AML-193 (cell line): Measurements from ENCODE around the gene GDF15.

Experiments
- DNase-seq, 2 experiments: peaks; one replicate each; lab custom pipeline; 2025; lab: John Stamatoyannopoulos, UW

The GDF15 gene

DNA sequence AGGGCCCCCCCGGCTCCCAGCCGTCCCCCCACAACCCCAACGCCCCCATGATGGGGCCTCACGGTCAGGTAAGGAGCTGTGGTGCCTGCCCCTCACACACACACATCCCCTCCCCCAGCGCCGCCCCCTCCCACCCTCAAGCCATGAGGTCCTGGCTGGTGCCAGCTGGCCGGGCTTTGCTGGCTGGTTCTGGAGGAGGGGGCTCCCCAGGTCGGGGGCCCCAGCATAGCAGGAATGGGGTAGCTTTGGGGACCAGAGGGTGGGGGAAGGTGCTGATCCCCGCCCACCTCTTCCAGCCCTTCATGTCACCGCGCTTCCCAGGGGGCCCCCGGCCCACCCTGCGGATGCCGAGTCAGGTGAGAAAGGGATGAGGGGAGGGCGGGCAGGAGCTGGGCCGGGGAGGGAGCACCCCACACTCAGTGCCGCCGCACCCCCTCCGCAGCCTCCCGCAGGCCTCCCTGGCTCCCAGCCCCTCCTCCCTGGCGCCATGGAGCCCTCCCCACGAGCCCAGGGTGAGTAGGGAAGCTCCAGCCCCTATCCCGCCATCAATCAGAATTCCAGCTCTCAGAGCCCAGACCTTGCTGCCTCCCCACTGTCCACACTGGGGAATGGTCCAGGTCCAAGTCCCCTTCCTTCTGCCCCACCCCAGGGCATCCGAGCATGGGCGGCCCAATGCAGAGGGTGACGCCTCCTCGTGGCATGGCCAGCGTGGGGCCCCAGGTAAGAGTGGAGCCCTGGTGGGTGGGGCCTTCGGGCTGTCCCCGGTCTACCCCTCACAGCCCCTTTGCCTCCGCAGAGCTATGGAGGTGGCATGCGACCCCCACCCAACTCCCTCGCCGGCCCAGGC, 45.6 kb downstream of the GDF15 start:
- no peak for DNase-seq

DNA sequence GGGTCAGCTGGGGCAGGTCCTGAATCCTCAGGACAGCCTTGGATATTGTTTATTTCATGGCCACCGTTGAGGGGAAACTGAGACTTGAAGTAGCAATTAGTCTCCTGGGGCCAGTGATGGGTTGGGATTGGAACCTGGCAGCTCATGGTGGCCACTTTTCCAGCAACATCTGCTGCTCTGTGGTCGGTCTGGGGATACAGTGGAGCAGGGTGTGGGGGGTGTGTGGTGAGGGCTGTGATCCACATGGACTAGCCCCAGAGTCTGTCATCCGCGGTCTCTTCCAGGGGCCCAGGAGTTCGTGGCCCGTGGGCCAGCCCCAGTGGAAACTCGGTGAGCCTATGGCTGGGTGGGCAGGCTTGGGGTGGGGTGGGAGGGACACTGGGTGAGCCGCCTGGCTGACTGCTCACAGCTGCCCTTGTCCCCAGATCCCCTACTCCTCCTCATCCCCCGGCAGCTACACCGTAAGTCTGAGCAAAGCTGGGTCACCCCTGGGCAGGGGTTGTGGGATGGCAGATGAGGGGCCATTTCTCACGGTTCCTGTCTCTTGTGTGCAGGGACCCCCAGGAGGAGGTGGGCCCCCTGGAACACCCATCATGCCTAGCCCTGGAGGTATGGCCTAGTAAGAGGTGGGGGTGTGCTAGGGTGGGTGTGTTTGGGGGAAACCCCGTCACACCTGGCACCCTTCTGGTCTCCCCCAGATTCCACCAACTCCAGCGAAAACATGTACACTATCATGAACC, 46.5 kb downstream of the GDF15 start:
- DNase-seq: no peak

DNA sequence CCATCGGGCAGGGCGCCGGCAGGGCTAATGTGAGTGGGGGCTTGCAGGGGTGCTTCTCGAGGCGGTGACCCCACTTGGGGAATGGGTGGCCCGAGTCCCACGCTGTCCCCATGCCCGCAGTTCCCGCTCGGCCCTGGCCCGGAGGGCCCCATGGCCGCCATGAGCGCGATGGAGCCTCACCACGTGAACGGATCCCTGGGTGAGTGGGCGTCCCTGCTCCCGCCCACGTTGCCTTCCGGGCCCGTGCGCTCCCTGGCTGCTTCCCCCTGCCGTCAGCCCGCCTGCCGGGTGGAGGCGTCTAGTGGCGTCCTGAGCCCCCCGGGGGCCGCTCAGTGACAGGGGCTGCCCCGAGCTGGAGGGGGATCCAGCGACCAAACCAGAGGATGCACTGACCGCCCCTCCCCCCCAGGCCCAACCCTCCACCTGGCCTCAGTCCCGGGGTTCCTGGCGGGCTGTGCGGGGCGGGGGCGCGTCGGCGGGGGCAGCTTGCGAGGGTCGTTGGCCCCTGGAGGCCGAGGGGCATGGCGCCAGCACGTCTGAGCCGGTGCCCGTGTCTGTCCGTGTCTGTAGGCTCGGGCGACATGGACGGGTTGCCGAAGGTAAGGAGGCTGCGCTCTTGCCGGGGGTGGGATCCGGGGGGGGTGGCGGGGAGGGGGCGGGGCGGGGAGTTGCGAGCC, 47.2 kb downstream of the GDF15 start:
- no peak for DNase-seq

DNA sequence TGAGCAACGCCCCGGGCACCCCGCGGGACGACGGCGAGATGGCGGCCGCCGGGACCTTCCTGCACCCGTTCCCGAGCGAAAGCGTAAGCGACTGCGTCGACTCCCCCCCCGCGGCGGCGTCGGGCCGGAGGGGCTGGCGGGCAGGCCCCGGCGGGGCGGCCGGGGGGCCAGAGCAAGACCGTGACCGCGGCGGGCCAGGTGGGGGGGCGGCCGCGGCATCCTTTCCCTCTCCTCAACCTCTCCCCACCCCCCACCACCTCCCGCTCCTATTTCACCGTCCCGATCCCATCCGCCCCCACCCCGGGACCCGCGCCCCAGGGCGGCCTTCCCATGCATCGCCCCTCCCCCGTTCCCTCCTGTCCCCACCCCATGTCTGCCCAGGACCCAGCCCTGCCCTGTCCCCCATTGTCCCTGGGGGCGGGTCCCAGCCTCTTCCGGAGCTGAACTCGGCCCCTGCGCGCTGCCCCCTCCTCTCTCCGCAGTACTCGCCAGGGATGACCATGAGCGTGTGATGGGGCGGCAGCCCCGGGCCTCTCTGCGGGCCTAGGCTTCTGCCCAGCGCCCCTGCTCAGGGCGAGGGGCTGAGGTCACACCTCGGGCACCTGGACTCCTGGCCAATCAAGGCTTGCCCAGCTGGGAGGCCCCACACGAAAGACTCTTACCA, 47.9 kb downstream of the GDF15 start:
- no peak for DNase-seq

DNA sequence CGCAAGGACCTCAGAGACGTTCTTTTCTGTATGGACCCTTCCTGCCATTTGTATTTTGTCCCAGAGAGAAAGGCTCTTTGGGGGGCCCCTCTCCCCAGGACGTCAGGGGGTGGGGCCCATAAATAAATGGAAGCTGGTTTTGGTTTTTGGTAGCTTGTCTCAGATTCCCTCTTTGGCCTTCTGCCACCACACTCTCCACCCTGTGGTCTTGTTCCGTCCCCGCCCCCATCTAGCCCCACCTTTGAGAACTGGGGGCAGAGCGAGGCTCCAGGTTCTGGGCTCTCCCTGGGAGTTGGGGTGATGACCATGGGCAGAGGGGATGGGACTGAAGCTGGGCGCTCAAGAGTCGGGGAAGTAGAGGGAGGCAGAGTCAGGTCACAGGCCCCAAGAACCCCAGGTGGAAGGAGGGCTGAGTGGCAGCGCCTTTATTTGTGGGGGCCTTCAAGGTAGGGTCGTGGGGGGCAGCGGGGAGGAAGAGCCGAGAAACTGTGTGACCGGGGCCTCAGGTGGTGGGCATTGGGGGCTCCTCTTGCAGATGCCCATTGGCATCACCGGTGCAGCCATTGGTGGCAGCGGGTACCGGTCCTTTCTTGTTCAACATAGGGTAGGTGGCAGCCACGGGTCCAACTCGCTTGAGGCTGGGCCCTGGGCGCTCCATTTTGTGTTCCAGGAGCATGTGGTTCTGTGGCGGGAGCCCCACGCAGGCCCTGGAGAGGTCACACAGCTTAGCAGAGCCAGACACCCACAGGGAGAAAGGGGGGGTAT, 48.6 kb downstream of the GDF15 start:
- no peak for DNase-seq

DNA sequence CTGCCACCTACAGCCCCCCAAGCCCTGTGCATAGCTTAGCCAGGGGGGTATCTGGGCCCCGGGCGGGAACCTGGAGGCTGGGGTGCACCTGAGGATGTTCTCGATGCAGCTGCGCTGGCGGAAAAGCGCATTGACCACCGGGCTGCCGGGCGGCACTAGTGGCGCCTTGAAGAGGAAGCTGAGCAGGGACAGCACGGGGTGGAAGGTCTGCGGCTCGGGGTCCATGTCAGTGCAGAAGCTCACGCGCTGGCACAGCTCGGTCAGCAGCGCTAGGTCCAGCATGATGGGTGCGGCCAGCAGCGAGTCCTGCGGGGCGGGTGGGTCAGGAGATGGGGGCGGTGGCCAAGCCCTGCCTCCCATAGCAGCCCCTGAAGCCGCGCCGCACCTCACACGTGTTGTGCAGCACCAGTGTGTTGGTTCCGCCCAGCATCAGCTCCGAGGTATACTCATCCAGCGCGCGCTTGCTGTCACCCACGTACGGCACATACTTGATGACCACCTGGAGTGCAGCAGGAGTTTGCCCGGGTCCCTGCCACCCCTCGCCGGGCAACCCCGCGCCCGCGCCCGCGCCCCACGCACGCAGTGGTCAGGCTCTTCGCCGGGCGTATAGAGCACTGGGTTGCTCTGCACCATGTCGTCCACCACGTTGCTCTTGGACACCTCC, 49.4 kb downstream of the GDF15 start:
- no peak for DNase-seq

DNA sequence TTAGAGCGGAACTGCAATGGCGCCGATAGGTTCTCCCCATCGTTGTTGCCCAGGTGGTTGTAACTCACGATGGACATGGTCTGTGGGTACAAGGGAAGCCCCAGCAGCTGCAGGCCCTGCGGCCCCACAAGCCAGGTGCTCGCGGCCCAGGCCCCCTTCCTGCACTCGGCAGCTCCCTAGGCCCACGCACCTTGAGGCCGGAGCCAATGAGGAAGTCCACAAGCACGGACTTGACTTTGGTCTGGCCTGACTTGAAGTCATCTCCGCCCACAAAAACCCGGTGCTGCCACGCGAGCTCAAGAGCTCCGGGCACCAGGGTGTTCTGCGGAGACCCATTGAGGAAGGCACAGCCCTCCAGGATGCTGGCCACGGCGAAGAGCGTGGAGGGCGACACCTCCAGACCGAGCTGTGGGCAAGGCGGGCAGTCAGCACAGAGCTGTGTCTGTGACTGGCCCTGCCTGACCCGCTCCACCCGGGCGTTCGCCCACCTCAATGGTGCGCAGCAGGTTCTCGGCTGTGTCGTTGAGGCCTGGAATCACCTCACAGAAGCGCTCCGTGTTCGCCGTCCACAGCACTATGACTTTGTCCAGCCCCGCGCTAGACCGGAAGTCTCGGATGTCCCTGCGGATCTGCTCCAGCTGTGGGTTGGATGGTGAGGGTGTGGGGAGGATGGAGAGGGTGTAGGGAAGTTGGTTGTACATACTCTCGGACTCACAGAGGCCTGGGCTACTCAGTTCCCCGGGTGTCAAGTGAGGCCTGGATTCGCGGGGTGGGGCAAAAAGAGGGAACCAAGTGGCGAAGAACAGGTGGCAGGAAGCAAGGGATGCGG, 50.1 kb downstream of the GDF15 start:
- DNase-seq: no peak

DNA sequence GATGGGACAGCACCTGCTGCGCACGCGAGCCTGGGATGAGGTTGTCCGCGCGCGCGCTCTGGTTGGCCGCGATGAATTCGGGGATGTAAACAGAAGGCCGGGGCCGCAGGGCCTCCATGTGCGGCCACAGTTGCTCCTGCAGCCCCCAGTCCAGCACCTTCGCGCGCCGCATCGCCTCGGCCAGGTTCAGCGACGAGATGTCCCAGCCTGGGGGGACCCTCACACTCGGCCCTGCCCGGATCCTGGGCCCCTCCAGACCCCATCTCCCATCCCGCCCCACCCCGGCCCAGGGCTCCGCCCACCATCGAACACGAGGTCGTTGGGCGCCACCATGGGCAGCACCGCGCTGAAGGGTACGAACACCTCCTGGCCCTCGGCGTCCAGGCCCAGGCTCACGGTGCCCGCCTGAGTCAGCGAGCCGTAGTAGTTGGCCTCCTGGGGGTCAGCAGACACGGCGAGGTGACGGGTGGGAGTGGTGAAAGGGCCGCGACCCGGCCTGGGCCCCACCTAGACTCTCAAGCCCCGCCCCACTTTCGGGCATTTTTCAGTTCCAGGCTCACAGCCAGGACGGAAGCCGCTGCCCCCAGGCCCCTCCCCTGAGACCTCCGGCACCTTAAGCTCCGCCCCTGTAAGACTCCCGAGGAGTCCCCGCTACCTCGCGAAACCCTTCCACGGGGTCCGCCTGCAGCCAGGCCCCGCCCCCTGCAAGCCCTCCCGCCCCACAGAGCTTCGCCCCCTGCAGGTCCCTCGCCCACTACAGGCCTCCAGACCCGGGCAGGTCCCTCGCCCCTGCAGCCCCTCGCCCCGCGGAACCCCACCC, 50.9 kb downstream of the GDF15 start:
- DNase-seq: peak in 1 of 2 experiments; percentile 16

DNA sequence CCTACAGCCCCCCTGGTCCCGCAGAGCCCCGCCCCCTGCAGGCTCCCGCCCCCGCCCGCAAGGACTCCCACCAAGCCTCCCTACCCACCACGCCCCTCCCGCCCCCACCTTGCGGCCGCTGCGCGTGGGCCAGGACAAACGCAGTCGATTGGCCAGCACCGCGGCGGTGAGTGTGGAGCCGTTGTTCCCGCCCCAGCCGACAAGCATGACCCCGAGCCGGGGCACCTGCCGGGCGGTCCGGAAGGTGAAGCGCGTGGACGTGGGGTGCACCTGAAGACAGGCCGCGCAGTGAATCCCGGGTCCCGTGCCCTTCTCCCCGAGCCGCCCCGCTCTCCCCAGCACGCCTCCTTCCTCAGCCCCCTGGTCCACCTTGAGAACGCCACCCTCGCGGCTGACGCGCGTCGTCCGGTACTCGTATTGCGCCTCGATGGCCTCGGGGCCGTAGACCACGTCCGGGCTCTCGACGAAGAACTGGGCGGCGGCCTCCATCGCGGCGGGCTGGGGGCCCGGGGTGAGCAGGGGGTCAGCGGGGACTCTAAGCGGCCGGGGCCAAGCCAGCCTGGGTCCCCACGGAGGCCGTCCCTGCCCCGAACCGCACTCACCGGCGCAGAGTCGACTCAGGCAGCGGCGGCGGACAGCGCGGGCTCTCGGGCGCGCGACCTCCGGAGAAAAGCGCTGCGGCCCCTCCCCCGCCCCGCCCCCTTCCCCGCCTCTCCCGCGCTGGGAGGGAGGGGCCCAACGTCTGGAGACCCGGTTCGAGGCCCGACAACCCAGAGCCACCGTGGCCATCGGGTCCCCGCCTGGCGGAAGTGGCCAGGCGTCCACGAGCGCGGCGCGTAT, 51.8 kb downstream of the GDF15 start, which contains the start of gene ISYNA1:
Gene ISYNA1 (minus strand): TSS at position 643 of the 840 bp plus-strand sequence. CDS start 154 bp downstream, at position 489.
- no peak for DNase-seq

DNA sequence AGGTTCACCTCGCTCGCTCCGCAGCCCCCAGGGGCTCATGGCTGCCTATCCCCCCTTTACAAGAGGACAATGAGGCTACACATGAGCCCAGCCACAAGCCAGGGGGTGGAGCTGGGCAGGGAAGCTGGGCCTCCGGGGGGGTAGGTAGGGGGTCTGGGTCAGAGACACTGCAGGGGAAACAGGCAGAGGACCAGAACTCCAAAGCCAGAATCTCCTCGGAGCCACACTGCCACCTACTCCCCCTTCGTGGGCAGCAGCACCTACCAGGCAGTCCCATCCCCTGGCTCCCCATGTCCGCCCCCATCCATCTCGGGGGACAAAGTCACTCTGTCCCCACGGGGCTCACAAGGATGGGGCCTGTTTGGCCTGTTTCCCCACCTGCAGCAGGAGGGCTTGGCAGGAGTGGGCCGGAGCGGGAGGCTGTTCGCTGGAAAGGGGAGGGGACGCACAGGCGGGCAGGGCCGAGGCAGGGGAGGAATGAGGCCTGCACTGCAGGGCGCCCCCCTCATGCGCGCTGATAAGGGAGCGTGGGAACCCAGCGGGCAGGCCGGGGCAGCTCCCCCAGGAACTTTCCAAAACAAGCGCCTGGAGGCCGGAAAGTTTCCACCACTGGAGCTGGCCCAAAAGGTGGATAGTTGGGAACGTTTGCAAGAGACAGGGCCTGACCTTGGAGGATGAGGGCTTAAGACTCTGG, 52.5 kb downstream of the GDF15 start:
- DNase-seq: no peak
